ENCODE data around the gene TPX2.

GRCh38 chr20:31808481-31808880 lies 69.4 kb downstream of the TPX2 start:
- TF ChIP-seq, protein P1, sequence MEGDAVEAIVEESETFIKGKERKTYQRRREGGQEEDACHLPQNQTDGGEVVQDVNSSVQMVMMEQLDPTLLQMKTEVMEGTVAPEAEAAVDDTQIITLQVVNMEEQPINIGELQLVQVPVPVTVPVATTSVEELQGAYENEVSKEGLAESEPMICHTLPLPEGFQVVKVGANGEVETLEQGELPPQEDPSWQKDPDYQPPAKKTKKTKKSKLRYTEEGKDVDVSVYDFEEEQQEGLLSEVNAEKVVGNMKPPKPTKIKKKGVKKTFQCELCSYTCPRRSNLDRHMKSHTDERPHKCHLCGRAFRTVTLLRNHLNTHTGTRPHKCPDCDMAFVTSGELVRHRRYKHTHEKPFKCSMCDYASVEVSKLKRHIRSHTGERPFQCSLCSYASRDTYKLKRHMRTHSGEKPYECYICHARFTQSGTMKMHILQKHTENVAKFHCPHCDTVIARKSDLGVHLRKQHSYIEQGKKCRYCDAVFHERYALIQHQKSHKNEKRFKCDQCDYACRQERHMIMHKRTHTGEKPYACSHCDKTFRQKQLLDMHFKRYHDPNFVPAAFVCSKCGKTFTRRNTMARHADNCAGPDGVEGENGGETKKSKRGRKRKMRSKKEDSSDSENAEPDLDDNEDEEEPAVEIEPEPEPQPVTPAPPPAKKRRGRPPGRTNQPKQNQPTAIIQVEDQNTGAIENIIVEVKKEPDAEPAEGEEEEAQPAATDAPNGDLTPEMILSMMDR (IDR thresholded peaks at IDR 0.05; ENCODE audit: low read length), result no peak
- TF ChIP-seq EZH2 (IDR thresholded peaks at IDR 0.05; ENCODE audit: borderline replicate concordance, low read length), result no peak
